Iris pigment epithelial cell (primary cell): ENCODE data around the gene NPEPL1.
"Not testable (repeated sequence)": the region's sequence is repeated elsewhere in the genome, so short reads cannot be mapped to it uniquely, and the experiment has no call there.

Source experiments
- DNase-seq: peaks from one replicate; pipeline ENCODE4 v3.0.0-alpha.2; 2011; ENCODE audit warnings: low read depth

The NPEPL1 gene

DNA sequence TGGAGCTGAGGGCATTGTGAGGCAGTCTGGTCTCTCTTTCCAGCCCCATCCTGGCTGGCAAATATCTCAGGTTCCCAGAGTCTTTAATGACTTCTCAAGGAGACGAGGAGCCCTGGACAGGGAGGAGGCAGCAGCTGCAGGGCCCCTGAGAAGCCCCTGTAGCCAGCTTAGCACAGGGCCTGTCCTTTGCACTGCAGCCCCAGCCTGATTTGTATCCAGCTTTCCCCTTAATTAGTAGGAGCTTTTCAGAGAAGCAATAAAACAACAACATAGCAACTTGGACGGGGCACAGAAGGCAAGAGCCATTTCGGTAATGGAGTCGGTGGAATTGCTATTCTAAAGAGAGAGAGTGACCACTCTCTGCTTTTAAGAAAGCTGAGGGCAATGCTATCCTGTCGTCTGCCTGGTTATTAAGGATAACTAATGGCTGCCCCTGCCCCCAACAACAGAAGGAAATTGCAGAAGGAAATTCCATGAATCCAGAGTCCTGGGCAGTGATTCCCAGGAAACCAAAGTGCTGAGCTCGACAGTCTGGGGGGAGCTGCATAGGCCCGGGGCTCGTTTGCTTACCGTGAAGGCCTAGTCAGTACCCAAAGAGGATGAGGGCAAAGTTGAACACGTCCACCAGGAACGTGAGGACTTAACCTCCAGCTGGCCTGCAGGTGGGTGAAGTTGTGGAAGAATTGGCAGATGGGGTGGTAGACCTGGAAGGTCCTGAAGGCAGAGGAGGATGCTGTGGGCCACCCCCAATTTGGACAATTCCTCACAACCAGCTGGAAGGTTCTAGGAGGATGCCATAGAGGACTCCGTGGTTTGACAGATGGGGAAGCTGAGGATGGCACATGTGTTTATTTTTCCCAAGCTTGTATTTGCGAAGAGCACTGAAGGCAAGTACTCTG, 50.3 kb downstream of the NPEPL1 start:
- DNase-seq = no peak

DNA sequence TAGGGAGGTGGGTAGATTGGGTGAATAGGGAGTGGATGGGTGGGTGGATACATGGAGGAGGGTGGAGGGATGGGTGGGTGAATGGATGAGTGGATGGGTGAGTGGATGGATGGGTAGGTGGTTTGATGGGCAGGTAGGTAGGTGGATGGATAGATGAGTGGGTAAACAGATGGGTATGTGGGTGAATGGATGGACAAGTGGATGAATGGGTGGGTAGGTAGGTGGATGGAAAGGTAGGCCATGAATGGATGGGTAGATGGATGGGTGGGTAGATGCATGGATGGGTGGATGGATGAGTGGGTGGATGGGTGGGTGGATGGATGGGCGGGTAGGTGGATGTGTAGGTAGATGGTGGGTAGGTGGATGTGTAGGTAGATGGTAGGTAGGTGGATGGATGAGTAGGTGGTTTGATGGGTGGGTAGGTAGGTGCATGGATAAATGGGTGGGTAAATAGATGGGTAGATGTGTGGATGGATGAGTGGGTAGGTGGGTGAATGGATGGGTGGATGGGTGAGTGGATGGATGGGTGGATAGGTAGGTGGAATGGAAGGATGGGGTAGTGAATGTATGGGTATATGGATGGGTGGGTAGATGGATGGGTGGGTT, 51.4 kb downstream of the NPEPL1 start:
- DNase-seq = no peak

- no peak for DNase-seq
Observed at GRCh38 chr20:58744836-58745235, 52.2 kb downstream of the NPEPL1 start.

DNA sequence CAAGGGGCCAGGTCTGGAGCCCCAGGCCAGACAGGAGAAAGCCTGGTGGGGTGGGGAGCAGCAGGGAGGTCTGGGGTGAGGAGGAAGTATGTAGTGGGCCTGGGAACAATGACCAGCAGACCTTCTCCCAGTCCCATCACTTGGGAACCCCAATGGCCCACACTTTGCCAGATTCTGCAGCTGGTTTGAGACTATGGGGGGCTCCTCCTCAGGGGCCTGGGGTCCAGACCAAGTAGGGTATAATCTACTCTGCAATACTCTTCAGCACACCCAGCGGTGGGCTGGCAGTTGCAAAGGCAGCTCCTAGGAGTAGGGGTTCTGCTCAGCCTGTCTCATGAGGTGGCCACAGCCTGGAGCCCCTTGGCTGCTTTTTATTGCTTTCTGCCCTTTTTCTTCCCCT, 52.8 kb downstream of the NPEPL1 start:
- DNase-seq = no peak

GRCh38 chr20:58746620-58747019, 54.0 kb downstream of the NPEPL1 start:
- no peak for DNase-seq

GRCh38 chr20:58747211-58747610, 54.6 kb downstream of the NPEPL1 start:
- DNase-seq = no peak

DNA sequence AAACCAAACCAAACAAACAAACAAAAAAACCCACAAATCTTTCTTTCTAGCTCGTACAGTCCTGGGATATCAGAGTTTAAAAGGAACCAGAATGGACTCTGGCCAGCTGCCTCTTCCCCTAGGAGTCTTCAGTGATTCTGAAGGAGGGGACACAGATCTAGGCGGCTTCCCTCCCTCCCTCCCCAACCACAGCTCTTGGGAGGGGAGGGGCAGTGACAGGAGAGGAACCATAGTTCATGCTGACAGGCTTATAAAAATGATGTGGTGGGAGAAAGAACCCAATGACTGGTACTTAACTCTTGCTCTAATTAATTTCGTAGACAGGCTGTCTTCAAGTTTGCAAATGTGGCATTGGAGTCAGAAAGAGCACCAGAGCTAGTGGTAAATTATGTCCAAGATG, 56.0 kb downstream of the NPEPL1 start:
- no peak for DNase-seq

GRCh38 chr20:58749098-58749769, 56.6 kb downstream of the NPEPL1 start:
- no peak for DNase-seq

GRCh38 chr20:58749979-58750378, 57.4 kb downstream of the NPEPL1 start:
- no peak for DNase-seq

DNA sequence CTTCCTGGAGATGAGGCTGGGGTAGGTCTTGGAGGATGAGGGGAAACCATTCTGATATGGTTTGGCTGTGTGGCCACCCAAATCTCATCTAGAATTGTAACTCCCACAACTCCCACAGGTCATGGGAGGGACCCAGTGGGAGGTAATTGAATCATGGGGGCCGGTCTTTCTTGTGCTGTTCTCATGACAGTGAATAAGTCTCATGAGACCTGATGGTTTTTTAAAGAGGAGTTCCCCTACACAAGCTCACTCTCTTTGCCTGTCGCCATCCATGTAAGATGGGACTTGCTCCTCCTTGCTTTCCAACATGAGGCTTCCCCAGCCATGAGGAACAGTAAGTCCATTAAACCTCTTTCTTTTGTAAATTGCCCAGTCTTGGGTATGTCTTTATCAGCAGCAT, 58.1 kb downstream of the NPEPL1 start:
- DNase-seq = not testable (repeated sequence)

DNA sequence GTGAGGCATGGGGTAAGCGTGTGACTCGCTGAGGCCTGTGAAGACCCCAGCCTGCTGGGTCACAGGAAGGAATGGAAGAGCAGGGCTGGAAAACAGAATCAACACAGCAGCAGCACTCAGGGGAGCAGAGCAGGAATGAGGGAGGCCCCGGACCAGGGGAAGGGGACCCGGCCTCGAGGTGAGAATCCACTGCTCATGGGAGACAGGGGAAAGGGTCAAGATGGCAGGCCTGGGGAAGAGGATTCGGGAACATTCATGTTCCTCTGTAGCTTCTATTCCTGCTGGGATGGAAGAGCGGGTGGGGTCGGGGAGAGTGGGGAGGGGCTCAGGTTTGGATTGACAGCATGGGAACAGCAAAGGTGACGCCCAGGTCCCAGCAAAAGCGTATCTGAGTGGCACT, 59.4 kb downstream of the NPEPL1 start:
- no peak for DNase-seq

DNA sequence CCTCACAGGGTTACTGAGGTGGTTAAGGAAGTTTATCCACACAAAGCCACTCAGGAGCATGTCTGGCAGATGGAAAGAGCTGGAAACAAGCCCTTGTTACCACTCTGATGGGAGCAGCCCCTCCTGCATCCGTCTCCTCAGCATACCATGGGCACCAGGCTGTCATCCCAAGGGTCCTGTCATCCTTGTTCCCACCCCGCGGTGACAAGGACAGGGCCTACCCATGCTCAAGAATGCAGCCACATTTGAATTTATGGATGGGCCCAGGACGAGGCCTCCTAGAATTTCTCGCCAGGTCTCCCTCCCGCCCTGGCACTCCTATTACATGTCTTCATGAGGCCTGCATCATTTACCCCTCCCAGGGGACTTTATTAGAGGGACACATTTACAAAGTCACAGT, 60.0 kb downstream of the NPEPL1 start:
- DNase-seq = no peak

DNA sequence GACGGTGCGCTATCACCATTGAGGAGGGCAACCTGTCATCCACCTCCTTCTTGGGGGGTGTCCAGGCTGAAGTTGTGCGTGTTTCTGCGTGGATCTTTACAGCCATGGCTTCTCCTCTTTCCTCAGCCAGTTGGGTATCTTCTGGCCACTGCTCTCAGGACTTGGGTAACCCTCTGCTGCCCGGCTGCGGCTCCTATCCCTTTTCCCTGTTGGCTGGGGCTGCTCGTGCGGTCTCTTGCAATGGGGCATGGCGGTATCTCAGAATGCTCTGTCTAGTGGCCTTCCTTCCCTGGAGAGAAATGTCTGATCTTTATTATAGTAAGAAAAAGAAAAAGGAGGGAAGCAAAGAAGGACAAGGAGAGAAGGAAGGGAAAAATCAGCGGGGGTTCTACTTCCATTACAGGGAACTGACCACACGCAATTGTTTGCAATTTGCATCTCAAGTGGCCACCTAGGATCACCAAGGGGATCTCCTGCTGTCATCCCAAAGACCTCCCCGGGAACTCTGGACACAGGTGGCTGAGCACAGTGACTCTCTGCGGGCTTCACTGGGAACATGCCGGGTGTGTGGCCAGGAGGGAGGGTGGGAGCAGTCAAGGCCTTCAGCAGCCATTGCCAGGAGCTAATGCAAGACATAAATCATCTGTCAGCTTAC, 60.8 kb downstream of the NPEPL1 start:
- no peak for DNase-seq

DNA sequence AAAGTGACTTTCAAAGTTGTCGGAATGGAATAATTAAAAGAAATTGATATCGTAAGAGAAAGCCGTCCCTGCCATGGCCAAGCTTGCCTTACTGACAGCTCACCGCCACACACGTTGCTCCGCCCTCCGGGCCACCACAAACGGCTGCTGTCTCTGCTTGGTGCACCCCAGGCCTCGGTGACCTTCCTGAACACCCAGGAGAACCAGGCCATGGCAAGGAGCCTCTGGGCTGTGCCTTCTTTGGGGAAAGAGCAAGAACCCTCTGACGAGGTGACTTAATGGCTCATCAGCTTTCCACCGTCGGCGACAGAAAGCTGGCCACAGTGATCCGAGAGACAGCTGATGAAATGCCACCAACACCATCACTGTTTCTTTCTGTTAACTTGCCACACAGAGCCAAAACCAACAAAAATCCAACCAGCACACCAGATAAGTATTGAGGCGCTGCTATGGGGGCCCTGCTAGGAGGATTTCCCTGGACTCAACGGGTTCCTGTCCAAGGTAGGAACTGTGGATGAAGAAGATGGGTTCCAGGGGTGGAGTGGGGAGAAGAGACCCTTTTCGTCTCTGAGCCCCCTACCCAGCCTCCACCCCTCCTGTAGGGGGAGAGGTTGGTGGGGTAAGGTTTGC, 61.4 kb downstream of the NPEPL1 start:
- DNase-seq = no peak

DNA sequence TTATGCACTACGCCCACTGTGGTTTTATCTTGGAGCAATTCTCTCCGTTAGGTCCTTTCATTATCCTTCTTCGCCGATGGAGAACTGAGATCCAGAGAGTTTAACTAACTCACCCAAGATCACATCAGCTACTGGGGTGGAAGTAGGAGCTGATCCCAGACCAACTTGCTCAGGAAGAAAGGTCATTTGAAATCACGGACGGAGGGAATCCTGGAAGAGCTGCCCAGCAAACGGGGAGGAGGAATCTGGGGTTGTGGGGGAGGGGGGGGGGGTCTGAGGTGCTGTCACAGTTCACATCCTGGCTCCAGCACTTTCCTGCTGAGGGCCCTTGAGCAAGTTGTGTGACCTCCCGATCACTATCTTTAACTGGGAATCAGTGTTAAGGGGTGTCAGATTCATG, 62.0 kb downstream of the NPEPL1 start:
- no peak for DNase-seq

DNA sequence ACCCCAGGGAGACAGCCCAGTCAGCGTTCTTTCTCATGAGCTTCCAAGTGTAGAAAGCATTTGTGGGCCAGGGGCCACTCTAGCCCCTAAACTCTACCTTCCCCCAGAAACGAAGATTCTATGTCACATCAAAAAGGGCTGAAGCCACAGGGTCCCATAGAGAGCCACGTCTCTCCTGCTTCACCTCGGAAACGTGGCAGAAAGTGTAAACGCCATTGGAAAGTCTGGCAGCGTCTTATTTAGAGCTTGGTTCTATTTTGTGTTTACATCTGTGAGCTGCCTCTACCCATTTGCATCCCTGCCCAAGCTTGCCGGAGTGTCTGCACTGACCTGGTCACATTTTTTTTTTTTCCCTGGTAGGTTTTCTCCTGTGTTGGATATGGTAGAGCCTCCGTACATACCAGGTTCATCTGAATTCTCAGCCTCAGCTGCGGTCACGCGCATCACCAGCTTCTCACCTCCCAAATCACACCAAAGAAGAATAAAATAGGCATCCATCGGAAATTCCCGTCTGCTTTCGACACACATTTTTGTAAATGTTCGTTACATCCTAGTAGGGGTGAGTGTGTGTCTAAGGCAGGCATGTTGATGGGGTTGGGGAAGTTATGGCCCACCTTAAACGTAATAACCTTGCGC, 62.6 kb downstream of the NPEPL1 start:
- no peak for DNase-seq

- DNase-seq = no peak
Observed at GRCh38 chr20:58755766-58756449, 63.3 kb downstream of the NPEPL1 start.

DNA sequence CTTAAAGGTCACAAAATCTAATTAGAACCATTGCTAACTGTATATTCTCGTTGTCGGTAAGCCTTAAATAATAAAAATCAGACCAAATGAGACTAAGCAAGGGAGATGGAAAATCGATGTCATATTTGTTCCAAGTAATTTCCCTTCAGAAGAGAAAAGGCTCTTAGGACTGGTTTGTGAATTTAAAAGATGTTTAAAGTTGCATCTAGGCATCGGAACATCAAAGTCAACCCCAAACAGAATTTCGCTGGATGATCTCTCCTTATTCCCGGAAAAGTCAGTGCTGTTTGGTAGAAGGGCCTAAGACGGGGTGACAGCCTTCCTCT, 63.8 kb downstream of the NPEPL1 start:
- DNase-seq = no peak

GRCh38 chr20:58757647-58758046, 65.0 kb downstream of the NPEPL1 start:
- not testable (repeated sequence) for DNase-seq

DNA sequence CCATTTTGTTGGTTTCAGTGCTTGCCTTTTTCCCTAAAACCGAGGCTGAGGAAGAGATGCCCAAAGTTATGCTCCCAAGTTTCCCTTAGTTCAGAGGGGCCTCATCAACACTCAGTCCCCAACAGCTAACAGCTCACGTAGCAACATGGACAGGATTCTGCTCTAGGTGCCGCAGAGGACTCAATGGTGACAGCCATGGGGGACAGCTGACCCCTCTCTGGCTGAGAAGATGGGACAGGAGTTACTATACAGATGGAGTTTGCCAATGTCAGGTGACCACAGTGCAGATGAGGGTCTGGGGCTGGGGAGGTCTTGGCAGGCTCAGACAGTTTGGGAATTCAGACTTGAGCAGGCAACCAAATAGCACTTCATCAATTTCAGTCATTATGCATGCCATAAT, 67.3 kb downstream of the NPEPL1 start:
- no peak for DNase-seq

- DNase-seq = no peak
Observed at GRCh38 chr20:58760856-58761255, 68.3 kb downstream of the NPEPL1 start.
